HTR-8/SVneo (cell line): ENCODE measurements around the gene TMEM219.

Experiments
- DNase-seq: peaks from one replicate; pipeline ENCODE4 v3.0.0; 2011; ENCODE audit warnings: low spot score, mixed read lengths; ENCODE audit not compliant: insufficient read length
- FAIRE-seq: peaks from 2 replicates; lab custom pipeline; 2011; peaks lifted over from hg19 to GRCh38; lab: Jason Lieb, UNC

TMEM219 gene

DNA sequence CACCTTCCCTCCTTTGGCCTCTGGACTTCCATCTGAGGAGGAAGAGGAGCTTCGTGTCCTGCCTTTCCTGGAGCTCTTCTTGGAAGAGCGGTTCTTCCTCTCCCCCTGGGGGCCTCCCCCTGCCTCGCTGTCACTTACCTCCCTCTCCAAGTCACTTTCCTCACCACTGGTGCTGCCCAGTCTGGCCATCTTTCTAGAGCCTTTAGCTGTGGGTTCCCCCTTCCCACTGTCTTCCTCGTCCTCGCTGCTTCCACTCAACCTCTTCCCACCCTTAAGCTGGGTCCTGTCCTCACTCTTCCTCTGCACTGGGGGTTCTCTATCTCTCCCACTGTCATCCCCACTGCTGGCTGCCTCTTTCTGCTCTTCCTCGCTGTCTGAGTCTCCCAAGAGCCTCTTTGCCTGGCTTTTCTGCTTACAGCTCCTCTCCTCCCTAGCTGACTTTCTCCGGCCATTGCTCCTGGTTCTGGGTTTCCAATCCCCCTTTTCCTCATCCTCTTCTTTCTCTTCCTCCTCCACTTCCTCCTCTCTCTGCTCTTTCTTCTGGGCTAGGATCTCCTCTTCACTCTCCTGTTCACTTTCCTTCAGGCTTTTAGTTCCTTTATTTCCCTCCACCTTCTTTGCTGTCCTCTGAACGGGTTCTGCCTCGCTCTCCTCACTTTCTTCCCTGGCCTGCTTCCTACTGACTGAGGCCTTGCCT is 32.2 kb downstream of the TMEM219 start:
- no peak for FAIRE-seq
- no peak for DNase-seq

DNA sequence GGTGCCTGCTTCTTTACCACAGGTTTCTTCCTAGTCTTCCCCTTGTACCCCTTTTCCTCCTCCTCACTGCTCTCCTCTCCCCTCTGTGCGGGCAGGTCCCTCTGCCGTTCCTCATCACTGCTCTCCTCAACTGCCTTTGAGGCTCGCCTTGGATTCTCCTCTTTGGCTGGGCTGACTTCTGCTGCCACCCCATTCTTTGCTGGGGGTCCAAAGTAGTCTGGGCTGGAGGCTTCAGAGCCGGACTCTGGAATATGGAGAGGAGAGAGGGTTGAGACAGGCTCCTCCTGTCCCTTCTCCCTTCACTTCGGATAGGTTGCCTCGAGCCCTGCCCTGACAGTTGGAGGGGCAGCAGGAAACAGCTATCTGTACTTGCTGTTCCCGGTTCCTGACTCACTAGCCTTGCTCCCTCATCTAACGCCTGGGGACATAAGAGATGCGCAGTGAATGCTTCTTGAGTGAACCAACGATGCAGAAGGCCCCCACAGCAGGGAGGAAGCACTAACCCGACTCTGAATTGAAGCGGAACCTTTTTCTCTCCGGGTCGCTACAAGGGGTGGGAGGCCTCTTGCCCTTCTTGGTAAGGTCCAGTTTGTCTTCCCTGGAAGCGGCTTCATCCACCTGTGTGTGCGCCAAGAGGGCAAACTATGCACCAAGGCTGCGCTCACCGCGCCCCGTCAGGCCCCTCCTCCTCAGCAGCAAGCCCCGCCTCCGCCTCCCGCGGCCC is 32.9 kb downstream of the TMEM219 start:
- DNase-seq (no peak), FAIRE-seq (no peak)

GRCh38 chr16:29995324-29995910 is 33.5 kb downstream of the TMEM219 start, which contains the start of gene HIRIP3:
Gene HIRIP3 (minus strand): TSS chr16:29995617. CDS start chr16:29995605, 12 bp downstream.
- FAIRE-seq (no peak), DNase-seq (peak; percentile 89)

DNA sequence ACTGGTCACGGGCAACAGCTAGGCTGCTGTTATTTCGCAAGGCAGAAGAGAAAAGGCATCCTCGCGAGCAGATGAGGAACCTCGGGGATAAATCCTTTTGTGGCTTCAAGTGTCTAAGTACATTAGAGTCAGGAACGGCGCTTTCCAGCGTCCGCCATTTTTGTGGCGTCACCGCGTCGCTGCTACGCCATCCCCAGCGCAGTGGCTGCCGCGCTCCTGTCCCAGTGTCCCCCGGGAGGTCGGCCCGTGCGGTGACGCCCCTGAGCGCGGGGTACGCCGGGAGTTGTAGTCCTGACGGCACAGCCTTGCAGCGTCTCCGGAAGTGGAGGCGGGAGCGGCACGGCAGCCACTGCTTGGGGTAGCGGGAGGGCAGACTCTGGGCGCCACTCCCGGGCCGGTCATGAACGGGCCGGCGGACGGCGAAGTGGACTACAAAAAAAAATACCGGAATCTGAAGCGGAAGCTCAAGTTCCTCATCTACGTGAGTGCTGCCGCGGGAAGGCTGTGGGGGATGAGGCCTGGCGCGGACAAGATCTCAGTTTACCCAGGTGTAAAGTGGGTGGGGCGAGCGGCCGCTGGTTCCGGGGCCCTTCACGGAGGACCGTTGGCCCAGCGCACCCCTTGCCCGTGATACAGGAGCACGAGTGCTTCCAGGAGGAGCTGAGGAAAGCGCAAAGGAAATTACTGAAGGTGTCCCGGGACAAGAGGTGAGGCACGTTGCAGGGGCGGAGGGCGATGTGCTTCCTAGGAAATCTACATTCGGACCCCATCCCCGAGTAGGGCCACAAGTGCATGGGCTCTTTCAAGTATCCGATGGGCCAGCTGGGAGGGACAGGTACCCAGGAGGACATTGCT is 34.3 kb downstream of the TMEM219 start, which contains the start of gene INO80E:
Gene INO80E (plus strand): TSS at position 331 of the 855 bp plus-strand sequence. CDS start 70 bp downstream, at position 401.
- DNase-seq = peak; percentile 99
- FAIRE-seq = peak; percentile 82

GRCh38 chr16:29996766-29997250 is 34.9 kb downstream of the TMEM219 start:
- DNase-seq (no peak), FAIRE-seq (no peak)

- DNase-seq = no peak
- FAIRE-seq = no peak
Observed at GRCh38 chr16:29999605-30000004, 37.7 kb downstream of the TMEM219 start.

GRCh38 chr16:30000735-30001631 is 39.1 kb downstream of the TMEM219 start:
- no peak for FAIRE-seq
- no peak for DNase-seq

GRCh38 chr16:30002614-30003346 is 40.9 kb downstream of the TMEM219 start:
- no peak for DNase-seq
- no peak for FAIRE-seq

DNA sequence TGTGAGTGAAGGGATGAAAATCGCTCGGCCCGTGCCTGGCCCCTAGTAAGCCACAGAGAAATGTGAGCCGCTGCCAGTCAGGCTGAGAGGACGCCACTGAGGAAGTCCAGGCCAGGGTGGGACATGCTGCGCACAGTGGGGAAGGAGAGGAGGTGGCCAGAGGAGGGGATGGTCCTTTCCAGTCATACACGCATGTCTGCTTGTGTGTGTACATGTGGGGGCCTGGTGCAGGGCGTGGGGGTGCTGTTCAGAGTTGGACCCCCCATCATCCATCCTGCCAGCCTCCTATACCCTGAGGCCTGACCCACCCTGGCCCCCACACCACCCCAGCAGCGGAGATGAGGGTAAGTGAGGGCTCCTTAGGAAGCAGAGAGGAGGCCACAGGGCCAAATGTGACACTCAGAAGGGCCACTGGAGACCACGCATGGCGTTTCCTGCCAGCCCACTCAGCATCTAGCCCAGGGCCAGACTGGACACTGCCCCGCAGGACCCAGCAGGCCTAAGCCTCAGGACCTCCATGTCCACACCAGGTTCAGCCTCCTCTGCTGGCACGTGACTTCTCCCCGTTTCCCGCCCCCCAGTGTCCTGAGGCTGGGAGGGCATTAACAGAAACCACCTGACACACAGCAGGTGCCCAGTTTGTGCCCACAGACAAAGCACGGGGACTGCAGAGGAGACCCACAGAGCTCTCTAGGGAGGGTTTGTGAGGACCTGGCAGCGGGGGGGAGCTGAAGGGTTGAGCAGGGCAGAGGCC is 42.0 kb downstream of the TMEM219 start:
- no peak for DNase-seq
- FAIRE-seq = no peak

GRCh38 chr16:30004424-30004776 is 42.5 kb downstream of the TMEM219 start:
- DNase-seq = no peak
- FAIRE-seq = no peak

- no peak for DNase-seq
Observed at GRCh38 chr16:30004811-30005242, 42.9 kb downstream of the TMEM219 start.

DNA sequence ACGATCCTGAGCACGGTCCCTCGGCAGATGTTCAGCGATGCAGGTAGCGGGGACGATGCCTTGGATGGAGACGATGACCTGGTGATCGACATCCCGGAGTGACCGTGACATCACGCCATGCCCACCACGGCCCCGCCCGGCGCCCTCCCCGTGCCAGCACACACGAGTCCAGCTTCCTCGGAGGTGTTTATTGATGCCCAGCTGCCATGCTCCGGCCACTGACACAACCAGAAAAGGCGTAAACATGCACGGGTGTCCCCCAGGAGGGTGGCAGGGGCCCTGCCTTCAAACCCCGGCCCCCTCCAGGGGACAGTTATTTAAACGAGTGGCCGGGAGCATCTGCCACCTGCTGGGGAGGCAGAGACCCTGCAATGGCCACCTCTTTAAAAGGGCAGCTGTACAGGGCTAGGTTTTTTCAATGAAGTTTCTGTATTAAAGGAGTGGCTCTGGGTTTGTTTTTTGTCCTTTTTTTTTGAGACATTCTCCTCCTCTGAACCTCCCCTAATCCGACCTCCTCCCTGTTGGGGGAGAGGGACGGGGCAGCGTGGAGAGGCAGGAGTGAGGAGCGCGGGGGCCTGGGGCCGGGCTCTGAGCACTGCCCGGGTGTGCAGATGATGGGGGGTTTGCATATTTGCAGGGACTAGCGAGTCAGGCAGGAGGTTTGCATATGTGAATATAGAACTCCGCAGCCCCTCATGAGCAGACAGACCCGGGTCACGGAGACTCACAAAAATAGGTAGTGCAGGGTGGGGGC is 43.6 kb downstream of the TMEM219 start:
- no peak for FAIRE-seq
- DNase-seq = peak; percentile 64

More at GRCh38 chr16:30004811-30005242, 42.9 kb downstream of the TMEM219 start:
- FAIRE-seq = no peak

GRCh38 chr16:30006095-30006473 is 44.2 kb downstream of the TMEM219 start:
- DNase-seq (no peak), FAIRE-seq (no peak)

DNA sequence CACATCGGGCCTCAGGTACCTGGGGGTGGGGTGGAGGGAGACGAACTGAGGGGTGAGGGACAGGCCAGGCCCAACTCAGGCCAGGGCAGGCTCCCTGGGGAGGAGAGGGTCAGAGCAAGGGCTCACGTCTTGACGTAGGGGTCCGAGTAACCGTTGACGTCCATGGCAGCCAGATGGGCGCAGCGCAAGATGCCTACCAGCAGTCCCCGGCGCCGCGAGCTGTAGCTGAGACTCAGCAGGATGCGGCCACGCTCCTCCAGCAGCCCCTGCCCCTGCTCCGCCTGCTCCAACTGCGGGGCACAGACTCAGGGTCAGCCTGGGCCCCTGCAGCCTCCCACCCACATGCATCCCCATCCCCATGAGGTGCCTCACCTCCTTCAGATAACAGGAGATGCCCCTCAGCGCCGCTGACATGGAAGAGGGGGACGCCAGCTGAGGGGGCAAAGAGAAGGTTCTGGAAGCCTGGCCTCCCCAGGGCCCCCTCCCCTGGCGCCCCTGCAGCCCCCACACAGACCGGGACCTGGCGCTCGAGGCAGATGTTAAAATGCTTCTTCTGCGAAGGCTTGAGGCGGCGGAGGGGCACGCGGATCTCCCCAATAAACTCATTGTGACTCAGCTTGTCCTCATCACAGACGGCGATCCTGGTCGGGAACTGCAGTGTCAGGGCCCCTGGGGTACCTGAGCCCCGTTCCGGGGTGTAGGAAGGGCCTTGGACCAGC is 44.9 kb downstream of the TMEM219 start:
- FAIRE-seq (no peak), DNase-seq (no peak)

DNA sequence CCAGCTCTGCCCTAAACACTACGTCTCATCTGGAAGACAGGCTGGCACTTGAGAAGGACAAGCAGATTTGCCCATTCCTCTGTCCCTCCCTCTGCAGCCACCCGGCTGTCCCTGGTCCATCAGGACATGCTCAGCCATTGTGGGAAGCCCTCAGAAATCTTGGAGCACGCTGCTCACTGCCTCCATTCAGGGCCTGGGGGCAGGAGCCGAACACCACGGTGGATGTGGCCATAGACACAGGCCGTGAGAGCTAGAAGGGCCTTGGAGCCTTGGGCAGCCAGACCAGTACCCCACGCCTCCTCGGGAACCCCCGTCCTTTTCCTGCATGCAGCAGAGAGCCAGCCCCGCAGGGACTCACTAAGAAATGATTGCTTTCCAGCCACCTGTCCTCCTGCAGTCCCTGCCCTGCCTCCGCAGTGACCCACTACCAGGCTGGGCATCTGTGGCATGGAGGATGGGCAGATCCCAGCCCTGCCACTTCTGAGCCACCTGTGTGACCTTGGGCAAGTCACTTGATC is 45.6 kb downstream of the TMEM219 start:
- FAIRE-seq (no peak), DNase-seq (no peak)
